T follicular helper cell (primary cell): ENCODE data around the gene HMCN1.
"Not testable (repeated sequence)": the region's sequence is repeated elsewhere in the genome, so short reads cannot be mapped to it uniquely, and the experiment has no call there.

Experiments used
- DNase-seq: peaks from one replicate; pipeline ENCODE4 v3.0.0-alpha.2; 2020; ENCODE audit warnings: low read depth

The HMCN1 gene

GRCh38 chr1:185853739-185854138, 119.5 kb downstream of the HMCN1 start:
- no peak for DNase-seq

GRCh38 chr1:185856482-185856881, 122.3 kb downstream of the HMCN1 start:
- no peak for DNase-seq

DNA sequence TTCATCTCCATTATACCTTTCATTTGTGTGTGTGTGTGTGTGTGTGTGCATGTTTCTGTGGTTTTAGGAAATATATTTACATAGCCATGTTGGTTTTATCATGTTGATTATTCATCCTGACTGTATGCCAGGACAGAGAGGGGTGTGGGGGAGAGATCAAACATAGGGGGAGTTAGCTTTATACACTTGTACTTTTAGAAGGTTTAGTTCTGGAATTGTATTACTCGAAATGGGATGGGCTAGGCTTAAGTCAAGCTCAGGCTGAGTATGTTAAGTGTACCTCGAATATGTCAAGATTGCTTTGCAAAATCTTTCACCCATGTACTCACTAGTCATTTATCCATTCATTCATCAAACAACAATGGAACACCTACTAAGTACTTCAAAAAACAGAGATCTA, 123.3 kb downstream of the HMCN1 start:
- no peak for DNase-seq

DNA sequence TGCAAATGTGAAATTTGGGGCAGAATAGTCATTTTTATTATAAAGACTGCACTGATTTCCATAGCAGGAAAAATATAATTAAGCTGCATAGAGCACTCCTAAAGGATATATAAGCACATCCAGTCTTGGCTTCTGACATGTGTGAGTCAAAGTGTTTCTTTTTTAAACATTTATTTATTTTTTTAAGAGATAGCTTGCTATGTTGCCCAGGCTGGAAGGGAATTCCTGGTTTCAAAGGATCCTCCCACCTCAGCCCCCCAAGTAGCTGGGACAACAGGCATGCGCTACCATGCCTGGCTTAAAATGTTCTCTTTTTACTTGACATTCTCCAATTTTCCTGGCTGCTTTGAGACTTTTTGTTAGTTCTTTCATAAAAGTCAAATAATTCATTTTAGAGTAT, 126.1 kb downstream of the HMCN1 start:
- no peak for DNase-seq

GRCh38 chr1:185860859-185861258, 126.7 kb downstream of the HMCN1 start:
- DNase-seq = no peak

DNA sequence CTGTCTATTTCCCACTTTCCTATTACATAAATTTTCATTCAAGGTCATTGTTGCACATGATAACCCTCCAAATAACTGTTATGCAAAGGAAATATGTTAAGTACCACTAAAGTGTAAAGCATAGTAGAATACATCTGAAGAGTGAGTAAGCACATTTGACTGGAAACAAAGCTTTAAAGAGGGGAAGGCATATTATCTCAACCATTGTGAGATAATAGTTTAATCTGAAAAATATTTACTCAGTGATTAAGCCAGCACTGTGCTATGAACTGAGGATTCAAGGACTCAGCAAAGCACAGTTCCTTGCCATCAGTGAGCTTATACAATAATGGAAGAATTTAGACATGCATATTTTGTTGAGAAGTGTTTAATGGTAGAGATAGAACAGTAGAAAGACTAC, 127.4 kb downstream of the HMCN1 start:
- no peak for DNase-seq

DNA sequence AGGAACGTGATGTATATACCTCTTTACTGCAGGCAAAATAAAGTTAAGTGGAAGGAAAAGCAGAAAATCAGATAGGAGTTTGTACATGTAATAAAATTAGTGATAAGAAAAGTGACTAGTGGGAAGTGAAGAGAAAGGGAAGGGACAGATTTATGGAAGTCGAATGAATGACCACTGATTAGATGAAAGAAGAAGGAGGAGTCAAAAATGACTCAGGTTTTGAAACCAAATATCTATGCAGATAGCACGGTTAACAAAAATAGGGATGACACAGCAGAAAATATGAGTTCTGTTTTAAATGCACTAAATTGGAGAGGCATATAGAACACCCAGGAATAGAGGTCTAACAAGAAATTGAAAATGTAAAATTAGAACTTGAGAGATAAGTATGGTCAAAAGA, 128.0 kb downstream of the HMCN1 start:
- no peak for DNase-seq

- DNase-seq = no peak
Measured at GRCh38 chr1:185864331-185864730, 130.1 kb downstream of the HMCN1 start.

GRCh38 chr1:185864889-185865517, 130.8 kb downstream of the HMCN1 start:
- DNase-seq = no peak

DNA sequence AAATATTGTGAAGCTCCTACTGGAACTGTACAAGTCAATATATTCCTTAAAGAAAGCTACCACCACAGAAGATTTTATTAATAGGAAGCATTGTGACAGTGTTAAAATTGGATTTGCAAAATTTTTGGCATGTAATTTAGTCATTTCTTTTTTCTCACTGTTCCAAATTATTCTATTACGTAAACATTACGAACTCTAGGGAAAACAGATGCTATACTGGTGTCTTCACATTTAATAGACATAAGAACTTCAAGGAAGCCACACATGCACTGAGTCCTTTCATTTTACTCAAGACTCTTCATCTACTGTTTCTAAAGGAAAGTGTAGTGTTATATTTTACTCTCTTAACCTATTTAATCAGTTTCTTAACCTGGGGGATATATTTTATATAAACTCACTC, 135.4 kb downstream of the HMCN1 start:
- no peak for DNase-seq

GRCh38 chr1:185871627-185872150, 137.5 kb downstream of the HMCN1 start:
- no peak for DNase-seq

DNA sequence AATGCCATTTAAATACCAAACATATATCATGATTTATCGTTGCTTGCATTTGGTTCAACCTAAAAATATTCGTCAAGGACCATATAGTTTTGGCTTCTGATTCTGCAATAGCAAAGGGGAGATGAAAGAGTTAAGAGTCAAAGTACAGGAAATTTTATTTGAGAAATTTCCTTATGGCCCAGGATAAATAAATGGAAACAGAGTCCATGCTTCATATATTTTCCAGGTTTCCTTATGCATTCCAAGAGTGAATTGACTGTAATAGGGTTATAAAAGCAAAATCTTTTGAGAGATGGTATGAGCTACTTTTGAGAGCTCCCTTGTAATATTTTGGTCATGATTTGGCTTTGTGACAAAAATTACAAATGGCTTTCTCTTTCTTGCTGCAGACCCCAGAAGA, 140.1 kb downstream of the HMCN1 start:
- DNase-seq = no peak

- DNase-seq = no peak
Measured at GRCh38 chr1:185880330-185880729, 146.1 kb downstream of the HMCN1 start.

DNA sequence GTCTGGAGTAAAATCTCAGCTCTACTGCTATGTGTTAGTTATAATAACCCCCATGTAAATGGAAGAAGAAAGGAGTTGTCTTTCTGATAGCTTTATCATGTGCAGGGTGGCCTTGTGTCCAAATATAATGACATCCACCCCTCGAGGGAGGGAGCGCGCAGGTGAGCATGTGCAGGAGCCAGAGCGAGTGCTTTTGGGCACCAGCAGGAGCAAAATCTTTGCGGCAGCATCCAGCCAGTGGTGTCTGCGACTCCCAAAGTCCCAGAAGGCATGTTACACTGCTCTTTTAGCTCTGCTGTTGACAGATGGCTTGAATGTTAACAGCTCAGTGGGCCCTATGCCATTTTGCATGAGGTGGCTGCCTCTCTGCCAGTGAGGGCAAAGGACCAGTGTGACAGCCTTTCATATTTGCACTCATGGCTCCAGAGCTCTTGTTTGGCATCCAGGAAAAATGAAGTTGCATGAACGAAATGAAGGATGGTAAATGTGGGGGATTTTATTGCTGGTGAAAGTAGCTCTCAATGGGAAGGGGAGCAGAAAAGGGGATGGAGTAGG, 146.7 kb downstream of the HMCN1 start:
- no peak for DNase-seq

- no peak for DNase-seq
Measured at GRCh38 chr1:185886046-185886445, 151.9 kb downstream of the HMCN1 start.

GRCh38 chr1:185886671-185887070, 152.5 kb downstream of the HMCN1 start:
- no peak for DNase-seq

- DNase-seq = not testable (repeated sequence)
Measured at GRCh38 chr1:185892831-185893403, 158.7 kb downstream of the HMCN1 start.

- DNase-seq = no peak
Measured at GRCh38 chr1:185894791-185895190, 160.6 kb downstream of the HMCN1 start.

DNA sequence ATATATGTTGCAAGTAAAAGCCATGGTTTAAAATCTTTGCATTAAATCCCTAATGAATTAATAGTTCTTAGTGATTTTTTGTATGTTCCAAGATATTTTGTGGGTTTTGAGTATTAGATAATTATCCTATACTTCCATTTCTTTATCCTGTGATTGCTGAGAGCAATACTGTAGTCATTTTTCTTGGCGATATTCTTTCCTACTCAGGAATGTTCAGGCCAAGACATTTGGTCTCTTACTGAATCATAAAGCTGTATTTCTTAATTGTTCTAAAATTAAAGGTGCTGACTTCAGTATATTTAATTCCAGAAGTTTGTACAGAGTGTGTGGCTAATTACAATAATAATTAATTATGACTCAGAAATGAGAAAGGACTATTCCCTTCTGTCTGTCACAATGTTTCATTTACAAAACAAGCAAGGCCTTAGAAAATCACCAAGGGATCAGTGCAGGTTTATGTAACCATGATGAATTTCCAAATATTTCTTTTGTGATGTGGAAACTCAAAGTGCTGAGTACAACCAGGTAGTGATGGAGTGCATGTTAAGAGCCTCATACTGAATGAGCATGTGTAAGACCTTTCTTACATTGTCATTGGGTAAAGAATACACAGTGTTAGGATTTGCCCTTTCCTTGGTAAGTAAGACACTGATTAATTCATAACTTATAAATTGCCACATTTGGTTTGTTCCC, 161.2 kb downstream of the HMCN1 start:
- DNase-seq = no peak

DNA sequence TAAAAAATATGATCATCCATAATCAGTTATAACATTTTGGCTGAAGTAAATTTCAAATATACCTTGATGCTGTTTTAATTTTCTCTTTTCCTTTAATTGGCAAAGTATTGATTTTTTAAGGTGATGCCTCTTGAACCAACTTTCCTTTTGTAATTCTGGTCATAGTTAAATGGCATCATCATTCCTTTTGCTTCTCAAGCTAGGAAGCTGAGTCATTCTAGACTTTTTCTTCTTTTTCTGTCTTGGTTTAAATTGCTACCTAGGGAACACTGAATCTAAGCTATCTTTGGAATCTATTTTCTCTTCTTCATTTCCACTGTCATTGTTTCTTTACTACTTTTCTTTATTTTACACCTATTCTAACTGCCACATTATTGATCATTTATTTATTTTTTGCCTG, 162.7 kb downstream of the HMCN1 start:
- DNase-seq = no peak

- DNase-seq = no peak
Measured at GRCh38 chr1:185906186-185906585, 172.0 kb downstream of the HMCN1 start.

GRCh38 chr1:185907246-185907645, 173.1 kb downstream of the HMCN1 start:
- DNase-seq = no peak

DNA sequence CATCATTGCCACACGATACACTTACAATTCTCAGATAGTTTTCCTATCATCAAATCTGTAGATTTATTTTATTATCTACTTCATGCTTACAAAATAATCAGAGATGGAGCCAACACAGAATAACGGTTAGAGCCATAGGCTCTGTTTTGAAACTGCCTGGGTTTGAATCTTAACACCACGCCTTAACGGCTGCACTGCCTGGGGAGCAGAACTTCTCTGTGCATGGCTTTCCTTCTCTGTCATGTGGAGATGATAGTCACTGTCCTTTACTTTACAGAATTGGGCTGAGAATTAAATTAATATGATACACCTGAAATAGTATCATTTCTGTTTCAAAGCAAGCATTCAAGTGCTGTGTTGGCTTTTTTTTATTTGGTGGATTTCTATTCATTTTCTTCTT, 177.8 kb downstream of the HMCN1 start:
- DNase-seq = no peak
